Mesothelial cell of epicardium (in vitro differentiated cells): ENCODE results near the gene NELL1. TPM values are rescaled to one million over a fixed set of nuclear protein-coding genes. Genes with fewer than 3 reads are reported as not detected.

Experiments
- DNase-seq, 2 experiments: peaks; one replicate each; pipeline ENCODE4 v3.0.0; 2021; ENCODE audit warnings: low spot score in 2 of 2; ENCODE audit not compliant: unreplicated experiment in 2 of 2
- H3K27ac Mint-ChIP-seq: 2 replicates; pipeline ENCODE4 v1.8.0; 2021; ENCODE audit warnings: mixed read lengths
- H3K27me3 Mint-ChIP-seq: 2 replicates; pipeline ENCODE4 v1.8.0; 2021; ENCODE audit warnings: low read depth, mixed read lengths
- H3K36me3 Mint-ChIP-seq: 2 replicates; pipeline ENCODE4 v1.8.0; 2021; ENCODE audit warnings: mixed read lengths
- H3K4me1 Mint-ChIP-seq: 2 replicates; pipeline ENCODE4 v1.8.0; 2021; ENCODE audit warnings: mixed read lengths
- H3K4me3 Mint-ChIP-seq: 2 replicates; pipeline ENCODE4 v1.8.0; 2021; ENCODE audit warnings: mild to moderate bottlenecking, moderate library complexity, mixed read lengths
- H3K9me3 Mint-ChIP-seq: 2 replicates; pipeline ENCODE4 v1.8.0; 2021; ENCODE audit warnings: mixed read lengths
- total RNA-seq: library from RNA; stranded (reverse); gene quantifications from 3 replicates; pipeline ENCODE4 v1.2.1, GENCODE V29; 2021
- TF ChIP-seq, protein P1 (sequence below): fragments of 200-600 bp; sonication (generic); IDR thresholded peaks from one replicate; pipeline ENCODE4 v1.5.0; 2021; ENCODE audit warnings: antibody characterized with exemption; ENCODE audit not compliant: unreplicated experiment

Gene NELL1
- total RNA-seq, 1 donor from 2014 or later, result 1.7 TPM

DNA sequence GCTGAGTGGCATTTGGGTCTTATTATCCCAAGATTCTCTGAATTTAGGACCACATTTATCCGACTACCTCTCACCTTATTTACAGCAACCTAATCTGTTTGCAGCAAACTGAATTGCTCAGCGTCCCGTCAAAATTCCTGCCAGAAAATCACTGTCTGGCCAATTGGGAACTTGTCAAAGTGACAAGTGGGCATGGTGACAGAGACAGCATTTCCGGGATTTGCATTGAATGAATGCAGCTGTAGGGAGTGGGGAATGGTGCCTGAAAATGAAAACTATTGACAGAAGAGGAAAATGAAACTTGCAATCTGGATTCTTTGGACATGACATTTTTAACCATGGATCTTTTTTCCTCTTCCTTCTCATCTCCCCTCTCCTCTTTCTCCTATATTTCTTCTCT is 113.8 kb downstream of the NELL1 start:
- DNase-seq, result no peak
- no peak overlapping the region for H3K4me3 Mint-ChIP-seq
- TF ChIP-seq, protein P1, sequence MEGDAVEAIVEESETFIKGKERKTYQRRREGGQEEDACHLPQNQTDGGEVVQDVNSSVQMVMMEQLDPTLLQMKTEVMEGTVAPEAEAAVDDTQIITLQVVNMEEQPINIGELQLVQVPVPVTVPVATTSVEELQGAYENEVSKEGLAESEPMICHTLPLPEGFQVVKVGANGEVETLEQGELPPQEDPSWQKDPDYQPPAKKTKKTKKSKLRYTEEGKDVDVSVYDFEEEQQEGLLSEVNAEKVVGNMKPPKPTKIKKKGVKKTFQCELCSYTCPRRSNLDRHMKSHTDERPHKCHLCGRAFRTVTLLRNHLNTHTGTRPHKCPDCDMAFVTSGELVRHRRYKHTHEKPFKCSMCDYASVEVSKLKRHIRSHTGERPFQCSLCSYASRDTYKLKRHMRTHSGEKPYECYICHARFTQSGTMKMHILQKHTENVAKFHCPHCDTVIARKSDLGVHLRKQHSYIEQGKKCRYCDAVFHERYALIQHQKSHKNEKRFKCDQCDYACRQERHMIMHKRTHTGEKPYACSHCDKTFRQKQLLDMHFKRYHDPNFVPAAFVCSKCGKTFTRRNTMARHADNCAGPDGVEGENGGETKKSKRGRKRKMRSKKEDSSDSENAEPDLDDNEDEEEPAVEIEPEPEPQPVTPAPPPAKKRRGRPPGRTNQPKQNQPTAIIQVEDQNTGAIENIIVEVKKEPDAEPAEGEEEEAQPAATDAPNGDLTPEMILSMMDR, result no peak
- no peak overlapping the region for H3K27ac Mint-ChIP-seq
- peaks cover 2% of the 10 kb centered on the region for H3K4me1 Mint-ChIP-seq
- H3K27me3 Mint-ChIP-seq, result peaks cover 29% of the 10 kb centered on the region
- H3K9me3 Mint-ChIP-seq, result no peaks in the 10 kb centered on the region
- H3K36me3 Mint-ChIP-seq, result no peaks in the 10 kb centered on the region

DNA sequence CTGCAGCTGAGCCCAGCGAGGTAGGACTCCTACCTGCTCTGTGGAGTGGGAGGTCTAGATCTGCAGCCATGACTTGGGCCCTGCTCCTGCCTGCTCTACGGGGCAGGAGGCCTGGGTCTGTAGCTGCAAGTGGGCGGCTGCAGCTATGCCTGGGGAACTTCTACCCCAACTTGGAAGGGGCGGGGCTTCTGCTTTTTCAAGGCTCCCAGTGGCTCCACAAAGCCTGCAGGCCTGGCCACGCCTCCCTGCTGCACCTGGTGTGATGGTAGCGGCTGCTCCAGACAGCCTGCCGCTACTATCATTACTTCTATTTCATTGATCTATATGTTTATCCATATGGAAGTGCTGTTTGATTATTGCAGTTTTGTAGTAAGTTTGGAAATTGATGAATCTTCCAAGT is 121.2 kb downstream of the NELL1 start:
- H3K36me3 Mint-ChIP-seq, result no peaks in the 10 kb centered on the region

DNA sequence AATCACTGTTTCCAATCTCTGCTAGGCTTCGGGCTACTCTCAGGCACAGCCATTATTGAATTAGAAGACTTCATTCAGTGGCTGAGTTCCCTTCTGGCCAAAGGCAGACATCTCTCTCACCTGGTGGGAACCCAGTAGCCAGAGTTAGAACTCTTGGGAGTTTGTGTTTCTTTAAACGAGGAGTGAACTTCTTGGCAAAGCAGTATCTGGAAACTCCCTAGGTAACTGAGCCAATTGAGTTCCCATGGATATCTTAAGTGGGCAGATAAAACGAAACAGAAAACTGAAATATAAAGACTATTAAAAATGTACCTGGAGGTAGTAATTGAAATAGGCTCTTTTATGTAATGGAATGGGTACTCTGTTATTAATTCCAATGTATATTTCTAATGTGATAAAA is 125.6 kb downstream of the NELL1 start:
- H3K27ac Mint-ChIP-seq, result no peak overlapping the region
- H3K9me3 Mint-ChIP-seq, result peaks cover 5% of the 10 kb centered on the region
- no peak overlapping the region for H3K4me3 Mint-ChIP-seq
- DNase-seq, result no peak
- peaks cover 10% of the 10 kb centered on the region for H3K27me3 Mint-ChIP-seq
- no peaks in the 10 kb centered on the region for H3K4me1 Mint-ChIP-seq
- TF ChIP-seq, protein P1, result no peak
- H3K36me3 Mint-ChIP-seq, result no peaks in the 10 kb centered on the region

More for the DNA sequence above, 121.2 kb downstream of the NELL1 start:
- H3K27ac Mint-ChIP-seq, result no peak overlapping the region
- no peaks in the 10 kb centered on the region for H3K4me1 Mint-ChIP-seq
- H3K27me3 Mint-ChIP-seq, result peaks cover 8% of the 10 kb centered on the region
- no peak for DNase-seq
- TF ChIP-seq, protein P1, result no peak
- no peaks in the 10 kb centered on the region for H3K9me3 Mint-ChIP-seq
- H3K4me3 Mint-ChIP-seq, result no peak overlapping the region

DNA sequence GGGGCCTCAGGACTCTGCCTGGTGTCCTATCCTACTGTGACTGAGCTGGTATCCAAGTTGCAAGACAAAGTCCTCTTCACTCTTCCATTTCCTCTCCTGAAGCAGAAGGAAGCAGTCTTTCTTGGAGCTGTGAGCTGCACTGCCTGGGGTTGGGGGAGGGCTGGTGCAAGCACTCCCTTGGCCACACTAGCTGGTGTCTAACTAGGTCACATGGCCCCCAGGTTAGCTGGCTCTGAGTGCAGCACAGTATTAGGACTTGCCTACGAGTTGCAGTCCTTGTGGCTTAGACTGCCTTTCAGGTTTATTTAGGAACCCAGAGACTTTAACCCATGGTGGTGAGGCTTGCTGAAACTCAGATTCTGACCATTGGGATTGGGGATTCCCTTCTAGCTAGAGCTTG is 138.9 kb downstream of the NELL1 start:
- Mint-ChIP-seq H3K4me1 (no peaks in the 10 kb centered on the region), H3K27me3 (no peaks in the 10 kb centered on the region), H3K4me3 (no peak overlapping the region), H3K36me3 (no peaks in the 10 kb centered on the region), H3K27ac (no peak overlapping the region), H3K9me3 (peaks cover 46% of the 10 kb centered on the region)
- TF ChIP-seq, protein P1, result no peak
- DNase-seq, result no peak

DNA sequence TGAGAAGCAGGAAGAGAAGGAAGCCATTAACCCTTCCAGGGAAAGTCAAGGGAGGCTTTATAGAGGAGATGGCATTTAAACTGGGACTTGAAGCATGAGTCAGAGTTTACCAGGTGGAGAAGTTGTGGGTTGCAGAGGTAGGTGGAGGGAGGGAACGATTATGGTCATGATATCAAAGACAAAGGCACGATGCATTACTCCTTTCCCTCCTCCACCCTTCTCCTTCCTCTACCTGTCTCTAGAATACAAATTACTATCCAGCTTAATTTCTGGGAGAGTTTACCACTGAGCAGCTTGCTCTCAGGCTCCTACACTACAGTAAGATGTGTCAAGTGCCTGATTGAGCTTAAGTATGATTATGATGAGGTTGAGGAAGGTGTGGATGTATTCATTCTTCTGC is 151.7 kb downstream of the NELL1 start:
- Mint-ChIP-seq H3K27ac (no peak overlapping the region), H3K36me3 (no peaks in the 10 kb centered on the region), H3K4me1 (peaks cover 4% of the 10 kb centered on the region), H3K4me3 (no peak overlapping the region), H3K27me3 (peaks cover 7% of the 10 kb centered on the region), H3K9me3 (no peaks in the 10 kb centered on the region)
- DNase-seq, result no peak
- TF ChIP-seq, protein P1, result no peak

DNA sequence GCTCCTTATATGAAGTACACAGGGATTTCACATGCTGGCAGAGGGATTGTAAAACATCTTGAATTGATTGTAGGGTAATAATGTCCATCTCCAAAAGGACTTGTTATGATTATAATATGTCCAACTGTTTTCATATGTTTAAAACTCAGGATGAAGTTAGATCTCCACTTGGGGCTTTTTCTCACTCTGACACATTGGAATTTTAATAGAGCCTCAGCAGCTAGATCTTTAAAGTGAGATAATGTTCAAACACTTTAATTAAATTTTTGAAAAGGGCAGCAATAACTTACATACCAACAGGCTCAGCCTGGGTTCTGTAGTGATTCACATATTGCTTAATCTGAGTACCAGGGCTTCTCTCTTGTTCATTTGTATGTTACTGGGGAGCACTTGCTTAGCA is 152.1 kb downstream of the NELL1 start:
- Mint-ChIP-seq H3K9me3 (no peaks in the 10 kb centered on the region), H3K27ac (no peak overlapping the region), H3K36me3 (no peaks in the 10 kb centered on the region), H3K4me1 (peaks cover 4% of the 10 kb centered on the region), H3K27me3 (peaks cover 7% of the 10 kb centered on the region), H3K4me3 (no peak overlapping the region)
- no peak for DNase-seq
- TF ChIP-seq, protein P1, result no peak
